ENCODE results near the gene ZBTB8B.
"Not testable (repeated sequence)": the region's sequence is repeated elsewhere in the genome, so short reads cannot be mapped to it uniquely, and the experiment has no call there.

ZBTB8B gene

DNA sequence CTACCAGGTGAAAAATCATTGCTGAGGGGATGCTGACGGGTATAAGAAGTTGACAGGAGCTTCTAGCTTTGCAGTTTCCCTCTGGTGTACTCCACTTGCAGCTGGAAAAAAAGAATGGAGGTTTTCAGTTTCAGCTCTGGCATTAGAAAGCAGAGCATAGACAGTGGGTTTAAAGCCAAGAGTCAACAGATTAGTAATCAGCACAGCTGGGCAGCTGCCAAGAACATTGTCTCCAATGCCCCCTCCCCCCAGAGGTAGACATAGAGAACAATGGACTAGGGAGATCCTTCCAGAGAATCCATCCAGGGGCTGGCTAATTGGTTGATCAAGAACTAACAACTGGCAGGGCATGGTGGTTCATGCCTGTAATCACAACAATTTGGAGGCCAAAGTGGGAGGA lies 10.1 kb upstream of the ZBTB8B start:
- peaks cover 5% of the 10 kb centered on the region for H3K27me3 Mint-ChIP-seq
- H3K4me1 Mint-ChIP-seq: no peaks in the 10 kb centered on the region
- H3K4me3 Mint-ChIP-seq: no peak overlapping the region
- H3K9me3 Mint-ChIP-seq: peaks cover 14% of the 10 kb centered on the region
- H3K36me3 Mint-ChIP-seq: peaks cover 2% of the 10 kb centered on the region
- H3K27ac Mint-ChIP-seq: no peak overlapping the region
- ATAC-seq (ENCODE audit: low read depth) (no peak), DNase-seq (ENCODE audit: low spot score in 2 of 2) (no peak)

DNA sequence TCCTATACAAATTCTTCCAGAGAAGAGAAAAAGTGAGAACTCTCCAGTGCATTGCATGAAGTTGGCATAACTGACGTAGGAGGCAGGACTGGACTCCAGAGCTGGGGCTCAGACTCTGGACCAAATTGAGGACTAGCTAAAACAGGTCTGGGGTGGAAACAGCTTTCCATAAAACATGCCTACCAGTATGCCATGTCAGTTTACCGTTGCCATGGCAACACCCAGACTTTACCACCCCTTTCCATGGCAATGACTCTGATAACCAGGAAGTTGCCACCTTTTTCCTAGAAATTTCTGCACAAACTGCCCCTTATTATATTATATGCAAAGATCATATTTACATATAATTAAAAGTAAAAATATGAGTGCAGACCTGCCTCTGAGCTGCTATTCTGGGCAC lies 8.9 kb upstream of the ZBTB8B start:
- no peaks in the 10 kb centered on the region for H3K36me3 Mint-ChIP-seq

DNA sequence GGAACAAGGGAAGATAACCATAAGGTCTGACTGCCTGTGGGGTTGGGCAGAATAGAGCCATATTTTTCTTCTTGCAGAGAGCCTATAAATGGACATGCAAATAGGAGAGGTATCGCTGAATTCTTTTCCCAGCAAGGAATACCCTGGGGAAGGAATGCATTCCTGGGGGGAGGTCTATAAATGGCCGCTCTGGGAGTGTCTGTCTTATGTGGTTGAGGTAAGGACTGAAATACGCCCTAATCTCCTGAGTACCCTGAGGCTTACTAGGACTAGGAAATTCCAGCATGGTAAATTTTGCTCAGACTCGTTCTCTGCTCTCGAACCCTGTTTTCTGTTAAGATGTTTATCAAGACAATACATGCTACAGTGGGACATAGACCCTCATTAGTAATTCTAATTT lies 6.1 kb upstream of the ZBTB8B start:
- not testable (repeated sequence) for H3K36me3 Mint-ChIP-seq; ATAC-seq (ENCODE audit: low read depth); H3K4me3 Mint-ChIP-seq; H3K27ac Mint-ChIP-seq; H3K4me1 Mint-ChIP-seq; DNase-seq (ENCODE audit: low spot score in 2 of 2)
- Mint-ChIP-seq H3K27me3 (peaks cover 14% of the 10 kb centered on the region), H3K9me3 (peaks cover 12% of the 10 kb centered on the region)

More for the DNA sequence above, 8.9 kb upstream of the ZBTB8B start:
- no peak overlapping the region for H3K4me3 Mint-ChIP-seq
- peaks cover 3% of the 10 kb centered on the region for H3K27me3 Mint-ChIP-seq
- H3K27ac Mint-ChIP-seq: no peak overlapping the region
- no peak for ATAC-seq (ENCODE audit: low read depth)
- H3K4me1 Mint-ChIP-seq: no peaks in the 10 kb centered on the region
- no peak for DNase-seq (ENCODE audit: low spot score in 2 of 2)
- peaks cover 12% of the 10 kb centered on the region for H3K9me3 Mint-ChIP-seq

DNA sequence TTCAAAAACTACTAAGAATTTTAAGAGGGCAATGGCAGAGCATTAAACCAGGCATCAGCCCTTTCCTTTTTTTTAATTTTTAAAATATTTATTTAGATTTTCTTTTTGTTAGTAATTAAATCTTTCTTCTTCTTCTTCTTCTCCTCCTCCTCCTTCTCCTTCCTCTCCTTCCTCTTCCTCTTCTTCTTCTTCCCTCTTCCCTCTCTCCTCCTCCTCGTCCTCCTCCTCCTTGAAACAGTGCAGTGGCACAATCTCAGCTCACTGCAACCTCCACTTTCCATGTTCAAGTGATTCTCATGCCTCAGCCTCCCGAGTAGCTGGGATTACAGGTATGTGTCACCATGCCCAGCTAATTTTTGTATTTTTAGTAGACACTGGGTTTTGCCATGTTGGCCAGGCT lies 1.9 kb upstream of the ZBTB8B start:
- H3K27ac Mint-ChIP-seq; H3K36me3 Mint-ChIP-seq; ATAC-seq (ENCODE audit: low read depth); DNase-seq (ENCODE audit: low spot score in 2 of 2); H3K4me3 Mint-ChIP-seq: not testable (repeated sequence)
- Mint-ChIP-seq H3K27me3 (peaks cover 27% of the 10 kb centered on the region), H3K4me1 (peaks cover 15% of the 10 kb centered on the region), H3K9me3 (peaks cover 12% of the 10 kb centered on the region)

DNA sequence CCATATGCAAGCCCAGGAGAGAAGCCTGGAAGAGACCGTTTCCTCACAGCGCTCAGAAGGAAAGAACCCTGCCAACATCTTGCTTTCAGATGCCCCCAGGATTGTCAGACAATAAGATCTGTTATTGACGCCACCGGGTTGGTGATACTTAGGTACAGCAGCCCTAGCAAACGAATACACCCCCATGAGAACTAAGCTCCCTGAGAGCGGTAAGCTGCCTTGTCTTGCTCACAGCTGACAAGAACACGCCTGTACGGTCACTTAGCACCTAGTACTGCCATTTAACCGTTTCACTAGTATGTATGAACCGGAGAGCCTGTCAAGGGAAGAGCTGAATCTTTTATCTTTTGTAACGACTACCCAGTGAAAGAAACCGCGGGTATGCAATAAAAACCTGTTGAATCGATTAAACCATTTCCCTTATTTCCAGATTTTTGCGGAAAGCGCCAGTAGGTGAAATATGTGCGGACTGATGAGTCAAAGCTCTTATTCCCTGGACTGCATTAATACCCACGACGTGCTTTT lies 619 bp upstream of the ZBTB8B start:
- Mint-ChIP-seq H3K4me3 (peak overlapping the region; percentile 82), H3K36me3 (no peaks in the 10 kb centered on the region), H3K27ac (no peak overlapping the region), H3K9me3 (peaks cover 2% of the 10 kb centered on the region), H3K4me1 (peaks cover 15% of the 10 kb centered on the region), H3K27me3 (peaks cover 28% of the 10 kb centered on the region)
- ATAC-seq (ENCODE audit: low read depth) (no peak), DNase-seq (ENCODE audit: low spot score in 2 of 2) (no peak)

DNA sequence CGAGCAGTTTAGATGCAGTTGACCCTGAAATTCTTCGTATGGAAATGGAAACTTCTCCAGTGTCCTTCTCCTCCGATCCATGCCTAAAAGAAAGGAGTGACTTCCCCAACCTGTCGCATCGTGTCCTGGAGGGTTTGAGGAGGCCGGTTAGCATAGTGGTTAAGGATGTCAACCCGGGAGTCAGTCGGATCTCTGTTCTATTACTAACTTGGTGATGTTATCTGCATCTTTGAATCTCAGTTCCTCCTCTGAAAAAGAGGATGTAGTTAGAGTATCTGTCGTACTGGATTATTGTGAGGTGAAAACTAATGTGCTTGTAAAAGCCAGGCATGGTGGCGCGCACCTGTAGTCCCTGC lies 684 bp downstream of the ZBTB8B start:
- Mint-ChIP-seq H3K9me3 (no peaks in the 10 kb centered on the region), H3K27me3 (peaks cover 28% of the 10 kb centered on the region), H3K36me3 (no peaks in the 10 kb centered on the region), H3K4me3 (peak overlapping the region; percentile 79), H3K4me1 (peaks cover 15% of the 10 kb centered on the region), H3K27ac (no peak overlapping the region)
- ATAC-seq (ENCODE audit: low read depth) (peak; percentile 88), DNase-seq (ENCODE audit: low spot score in 2 of 2) (peak; percentile 14 to 18)

DNA sequence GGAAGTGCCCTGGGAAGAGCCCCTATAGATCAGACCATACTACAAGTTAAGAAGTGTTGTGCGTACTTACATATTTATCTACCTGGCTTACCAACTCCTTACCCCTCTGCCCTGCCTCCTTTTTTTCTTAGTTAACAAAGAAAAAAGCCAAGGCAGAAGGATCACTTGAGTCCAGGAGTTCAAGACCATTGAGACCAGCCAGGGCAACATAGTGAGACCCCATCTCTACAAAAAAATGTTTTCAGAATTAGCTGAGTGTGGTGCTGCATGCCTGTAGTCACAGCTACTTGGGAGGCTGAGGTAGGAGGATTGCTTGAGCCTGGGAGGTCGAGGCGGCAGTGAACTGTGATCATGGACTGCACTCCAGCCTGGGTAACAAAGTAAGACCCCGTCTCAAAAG lies 1.9 kb downstream of the ZBTB8B start:
- Mint-ChIP-seq H3K27ac (no peak overlapping the region), H3K36me3 (no peaks in the 10 kb centered on the region), H3K9me3 (no peaks in the 10 kb centered on the region), H3K4me1 (peaks cover 15% of the 10 kb centered on the region), H3K27me3 (peaks cover 23% of the 10 kb centered on the region), H3K4me3 (no peak overlapping the region)
- no peak for ATAC-seq (ENCODE audit: low read depth)
- DNase-seq (ENCODE audit: low spot score in 2 of 2): no peak

DNA sequence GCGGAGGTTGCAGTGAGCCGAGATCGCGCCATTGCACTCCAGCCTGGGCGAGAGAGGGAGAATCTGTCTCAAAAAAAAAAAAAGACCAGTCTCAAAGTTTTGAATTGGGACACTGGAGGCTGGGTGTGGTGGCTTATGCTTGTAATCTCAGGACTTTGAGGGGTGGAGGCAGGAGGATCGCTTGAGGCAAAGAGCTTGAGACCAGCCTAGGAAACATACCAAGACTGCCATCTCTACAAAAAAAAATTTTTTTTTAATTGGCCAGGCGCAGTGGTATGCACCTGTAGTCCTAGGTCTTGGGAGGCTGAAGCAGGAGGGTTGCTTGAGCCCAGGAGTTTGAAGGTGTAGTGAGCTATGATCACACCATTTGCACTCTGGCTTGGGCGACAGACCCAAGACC lies 3.9 kb downstream of the ZBTB8B start:
- ATAC-seq (ENCODE audit: low read depth): no peak
- Mint-ChIP-seq H3K27me3 (peaks cover 17% of the 10 kb centered on the region), H3K27ac (no peak overlapping the region), H3K9me3 (no peaks in the 10 kb centered on the region), H3K36me3 (no peaks in the 10 kb centered on the region), H3K4me3 (no peak overlapping the region), H3K4me1 (peaks cover 15% of the 10 kb centered on the region)
- DNase-seq (ENCODE audit: low spot score in 2 of 2): no peak

DNA sequence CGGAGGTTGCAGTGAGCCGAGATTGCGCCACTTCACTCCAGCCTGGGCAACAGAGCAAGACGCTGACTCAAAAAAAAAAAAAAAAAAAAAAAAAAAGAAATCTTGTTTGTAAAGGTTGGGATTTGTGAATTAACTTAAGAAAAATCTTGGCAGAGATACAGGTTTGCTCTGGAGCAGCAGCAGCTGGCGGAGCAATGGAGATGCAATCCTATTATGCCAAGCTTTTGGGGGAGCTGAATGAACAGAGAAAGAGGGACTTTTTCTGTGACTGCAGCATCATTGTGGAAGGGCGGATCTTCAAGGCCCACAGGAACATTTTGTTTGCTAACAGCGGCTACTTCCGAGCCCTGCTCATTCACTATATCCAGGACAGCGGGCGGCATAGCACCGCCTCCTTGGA lies 5.6 kb downstream of the ZBTB8B start:
- DNase-seq (ENCODE audit: low spot score in 2 of 2) (no peak), ATAC-seq (ENCODE audit: low read depth) (no peak)
- peaks cover 3% of the 10 kb centered on the region for H3K4me1 Mint-ChIP-seq
- no peak overlapping the region for H3K4me3 Mint-ChIP-seq
- H3K36me3 Mint-ChIP-seq: no peaks in the 10 kb centered on the region
- H3K27me3 Mint-ChIP-seq: peaks cover 9% of the 10 kb centered on the region
- H3K27ac Mint-ChIP-seq: no peak overlapping the region
- no peaks in the 10 kb centered on the region for H3K9me3 Mint-ChIP-seq

DNA sequence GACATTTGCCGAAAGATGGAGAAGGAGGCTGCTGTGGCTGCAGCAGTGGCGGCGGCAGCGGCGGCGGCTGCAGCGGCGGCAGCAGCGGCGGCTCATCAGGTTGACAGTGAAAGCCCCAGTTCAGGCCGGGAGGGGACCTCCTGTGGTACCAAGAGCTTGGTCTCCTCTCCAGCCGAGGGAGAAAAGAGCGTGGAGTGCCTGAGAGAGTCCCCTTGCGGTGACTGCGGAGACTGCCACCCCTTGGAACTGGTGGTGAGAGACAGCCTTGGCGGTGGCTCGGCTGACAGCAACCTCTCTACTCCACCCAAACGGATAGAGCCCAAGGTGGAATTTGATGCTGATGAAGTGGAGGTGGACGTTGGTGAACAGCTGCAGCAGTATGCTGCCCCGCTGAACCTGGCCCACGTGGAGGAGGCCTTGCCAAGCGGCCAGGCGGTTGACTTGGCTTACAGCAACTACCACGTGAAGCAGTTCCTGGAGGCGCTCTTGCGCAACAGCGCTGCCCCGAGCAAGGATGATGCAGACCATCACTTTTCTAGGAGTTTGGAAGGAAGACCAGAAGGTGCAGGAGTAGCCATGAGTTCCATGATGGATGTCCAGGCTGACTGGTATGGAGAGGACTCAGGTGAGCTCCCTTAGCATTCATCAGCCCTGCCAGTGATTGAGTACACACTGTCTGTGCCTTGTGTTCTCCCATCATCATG lies 6.3 kb downstream of the ZBTB8B start:
- no peak for DNase-seq (ENCODE audit: low spot score in 2 of 2)
- Mint-ChIP-seq H3K36me3 (no peaks in the 10 kb centered on the region), H3K9me3 (no peaks in the 10 kb centered on the region), H3K4me3 (no peak overlapping the region), H3K4me1 (no peaks in the 10 kb centered on the region), H3K27ac (no peak overlapping the region), H3K27me3 (peaks cover 7% of the 10 kb centered on the region)
- peak; percentile 54 for ATAC-seq (ENCODE audit: low read depth)

DNA sequence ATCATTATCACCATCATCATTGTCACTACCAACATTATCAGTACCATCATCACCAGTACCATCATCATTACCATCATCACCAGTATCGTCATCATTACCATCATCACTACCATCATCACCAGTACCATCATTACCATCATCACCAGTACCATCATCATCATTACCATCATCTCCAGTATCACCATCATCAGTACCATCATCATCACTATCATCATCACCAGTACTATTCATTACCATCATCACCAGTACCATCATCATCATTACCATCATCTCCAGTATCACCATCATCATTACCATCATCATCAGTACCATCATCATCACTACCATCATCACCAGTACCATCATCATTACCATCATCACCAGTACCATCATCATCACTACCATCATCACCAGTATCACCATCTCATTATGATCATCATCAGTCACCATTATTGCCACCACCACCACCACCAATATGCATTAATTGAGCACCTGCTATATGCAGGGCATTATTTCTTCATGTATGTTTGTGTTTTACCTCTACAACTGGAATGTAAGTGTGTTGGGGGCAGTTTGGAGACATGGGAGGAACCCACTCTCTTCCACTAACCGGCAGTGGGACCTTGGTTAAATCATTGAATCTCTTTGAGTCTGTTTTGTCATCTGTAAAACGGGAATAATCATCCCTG lies 7.0 kb downstream of the ZBTB8B start:
- Mint-ChIP-seq H3K9me3 (no peaks in the 10 kb centered on the region), H3K27me3 (peaks cover 8% of the 10 kb centered on the region), H3K36me3 (no peaks in the 10 kb centered on the region), H3K4me1 (no peaks in the 10 kb centered on the region), H3K27ac (no peak overlapping the region), H3K4me3 (no peak overlapping the region)
- DNase-seq (ENCODE audit: low spot score in 2 of 2) (no peak), ATAC-seq (ENCODE audit: low read depth) (no peak)

DNA sequence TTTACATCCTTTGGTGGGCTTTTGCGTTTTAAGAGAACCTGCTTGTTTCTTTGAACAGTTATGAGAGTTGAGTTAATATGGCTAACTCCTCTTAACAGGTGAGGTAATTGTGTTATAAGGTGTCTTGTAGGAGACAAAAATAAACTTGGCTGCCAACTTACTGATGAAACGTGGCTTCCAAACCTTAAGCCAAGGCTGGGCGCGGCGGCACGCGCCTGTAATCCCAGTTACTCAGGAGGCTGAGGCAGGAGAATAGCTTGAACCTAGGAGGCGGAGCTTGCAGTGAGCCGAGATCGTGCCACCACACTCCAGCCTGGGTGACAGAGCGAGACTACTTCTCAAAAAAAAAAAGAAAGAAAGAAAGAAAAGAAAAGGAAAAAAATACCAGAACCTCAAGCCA lies 8.1 kb downstream of the ZBTB8B start:
- not testable (repeated sequence) for H3K4me1 Mint-ChIP-seq; H3K27me3 Mint-ChIP-seq; H3K36me3 Mint-ChIP-seq; H3K4me3 Mint-ChIP-seq; H3K9me3 Mint-ChIP-seq; DNase-seq (ENCODE audit: low spot score in 2 of 2); H3K27ac Mint-ChIP-seq; ATAC-seq (ENCODE audit: low read depth)

DNA sequence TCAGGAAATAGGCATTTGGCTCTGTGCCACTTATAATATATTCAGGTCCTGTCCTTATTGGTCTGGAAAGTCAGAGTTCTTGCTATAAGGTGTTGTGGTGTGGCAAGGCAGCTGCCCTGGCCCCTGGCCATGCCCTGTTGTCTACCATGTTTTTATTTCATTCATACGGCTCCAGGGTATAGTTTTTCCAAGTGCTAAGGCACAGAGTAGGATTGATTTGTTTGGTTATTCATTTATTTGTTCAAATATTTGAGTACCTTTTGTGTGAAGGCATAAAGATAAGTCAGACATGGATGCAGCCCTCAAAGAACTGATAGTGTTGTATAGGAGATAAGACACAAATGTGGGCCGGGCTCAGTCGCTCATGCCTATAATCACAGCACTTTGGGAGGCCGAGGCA lies 10.1 kb downstream of the ZBTB8B start:
- no peak overlapping the region for H3K4me3 Mint-ChIP-seq

DNA sequence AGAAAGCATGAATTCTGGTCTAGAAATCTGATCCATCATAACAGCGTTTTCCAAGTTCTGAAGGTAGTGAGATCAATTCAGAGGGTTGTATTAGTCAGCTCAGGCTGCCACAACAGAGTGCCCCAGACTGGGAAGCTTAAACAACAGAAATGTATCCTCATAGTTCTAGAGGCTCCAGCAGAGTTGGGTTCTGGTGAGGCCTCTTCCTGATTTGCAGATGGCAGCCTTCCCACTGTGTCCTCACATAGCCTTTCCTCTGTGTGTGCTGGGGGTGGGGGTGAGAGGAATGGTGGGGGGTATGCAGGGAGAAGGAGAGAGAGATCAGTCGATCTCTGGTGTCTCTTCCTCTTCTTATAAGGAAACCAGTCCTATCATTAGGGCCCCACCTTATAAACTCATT lies 15.1 kb downstream of the ZBTB8B start:
- ATAC-seq (ENCODE audit: low read depth) (no peak), DNase-seq (ENCODE audit: low spot score in 2 of 2) (no peak)
- no peaks in the 10 kb centered on the region for H3K36me3 Mint-ChIP-seq
- H3K4me1 Mint-ChIP-seq: no peaks in the 10 kb centered on the region
- H3K4me3 Mint-ChIP-seq: no peak overlapping the region
- peaks cover 11% of the 10 kb centered on the region for H3K27me3 Mint-ChIP-seq
- H3K9me3 Mint-ChIP-seq: no peaks in the 10 kb centered on the region
- H3K27ac Mint-ChIP-seq: no peak overlapping the region

More for the DNA sequence above, 10.1 kb downstream of the ZBTB8B start:
- H3K4me1 Mint-ChIP-seq: no peaks in the 10 kb centered on the region
- H3K36me3 Mint-ChIP-seq: no peaks in the 10 kb centered on the region
- DNase-seq (ENCODE audit: low spot score in 2 of 2): no peak
- H3K27ac Mint-ChIP-seq: no peak overlapping the region
- no peaks in the 10 kb centered on the region for H3K9me3 Mint-ChIP-seq
- peaks cover 11% of the 10 kb centered on the region for H3K27me3 Mint-ChIP-seq
- no peak for ATAC-seq (ENCODE audit: low read depth)

DNA sequence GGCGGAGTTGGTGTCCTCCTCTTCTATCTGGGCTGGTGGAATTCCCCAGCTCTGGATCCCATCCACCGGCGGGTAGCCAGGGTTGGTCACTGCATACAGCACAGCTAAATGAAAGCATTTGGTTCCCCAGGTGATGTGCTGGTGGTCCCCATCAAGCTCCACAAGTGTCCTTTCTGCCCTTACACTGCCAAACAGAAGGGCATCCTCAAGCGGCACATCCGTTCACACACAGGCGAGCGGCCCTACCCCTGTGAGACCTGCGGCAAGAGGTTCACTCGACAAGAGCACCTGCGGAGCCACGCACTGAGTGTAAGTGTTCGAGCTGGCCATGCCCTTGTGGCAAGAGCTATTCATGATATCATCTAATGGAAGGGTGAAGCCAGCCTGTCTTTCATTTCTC lies 15.9 kb downstream of the ZBTB8B start:
- Mint-ChIP-seq H3K36me3 (no peaks in the 10 kb centered on the region), H3K4me3 (no peak overlapping the region), H3K9me3 (no peaks in the 10 kb centered on the region), H3K4me1 (no peaks in the 10 kb centered on the region), H3K27me3 (peaks cover 10% of the 10 kb centered on the region), H3K27ac (no peak overlapping the region)
- no peak for ATAC-seq (ENCODE audit: low read depth)
- no peak for DNase-seq (ENCODE audit: low spot score in 2 of 2)

All from memory B cell (primary cell).